Kidney epithelial cell (primary cell): ENCODE results near the gene ZNF219. TPM values are rescaled to one million over a fixed set of nuclear protein-coding genes. Genes with fewer than 3 reads are reported as not detected.

Experiments
- DNase-seq: peaks from one replicate; pipeline ENCODE4 v3.0.0-alpha.2; 2010; ENCODE audit warnings: low read depth
- H3K27me3 ChIP-seq: 2 replicates; pipeline ENCODE4 v1.6.0; 2011; ENCODE audit warnings: low read length; ENCODE audit not compliant: control insufficient read depth, insufficient read depth
- H3K36me3 ChIP-seq: 2 replicates; pipeline ENCODE4 v1.5.1; 2011; ENCODE audit warnings: low read length; ENCODE audit not compliant: control insufficient read depth, insufficient read depth
- H3K4me3 ChIP-seq: 2 replicates; pipeline ENCODE4 v1.5.1; 2011; ENCODE audit warnings: low read depth, mild to moderate bottlenecking, control low read depth, low read length
- CTCF ChIP-seq: IDR thresholded peaks from 2 replicates; pipeline ENCODE4 v1.5.1; 2011; ENCODE audit warnings: mild to moderate bottlenecking, moderate library complexity, low read length, control low read depth, inconsistent platforms; ENCODE audit not compliant: insufficient read depth, poor library complexity, severe bottlenecking
- total RNA-seq: library from RNA; depleted of rRNA; stranded (reverse); fragments of >200 nt; gene quantifications from 2 replicates; pipeline ENCODE4 v1.2.3, GENCODE V29; 2015

ZNF219 gene
- total RNA-seq, 1 donor from 2014 or later: 25.5 TPM

GRCh38 chr14:21089271-21089670, 9.2 kb downstream of the ZNF219 start:
- DNase-seq: no peak
- no peak for TF ChIP-seq CTCF
- Histone ChIP-seq H3K36me3 (no peaks in the 10 kb centered on the region), H3K27me3 (no peaks in the 10 kb centered on the region), H3K4me3 (no peak overlapping the region)

- no peak for TF ChIP-seq CTCF
- no peaks in the 10 kb centered on the region for H3K36me3 ChIP-seq
- no peak for DNase-seq
- no peaks in the 10 kb centered on the region for H3K27me3 ChIP-seq
- no peak overlapping the region for H3K4me3 ChIP-seq
Measured at GRCh38 chr14:21088687-21089086, 9.8 kb downstream of the ZNF219 start.

GRCh38 chr14:21087294-21088091, 11.0 kb downstream of the ZNF219 start:
- H3K36me3 ChIP-seq: peaks cover 1% of the 10 kb centered on the region
- H3K27me3 ChIP-seq: no peaks in the 10 kb centered on the region
- no peak for DNase-seq
- no peak for TF ChIP-seq CTCF
- no peak overlapping the region for H3K4me3 ChIP-seq

- no peaks in the 10 kb centered on the region for H3K27me3 ChIP-seq
- no peak for TF ChIP-seq CTCF
- peaks cover 1% of the 10 kb centered on the region for H3K36me3 ChIP-seq
- DNase-seq: no peak
- no peak overlapping the region for H3K4me3 ChIP-seq
Measured at GRCh38 chr14:21086908-21087293, 11.6 kb downstream of the ZNF219 start.

- Histone ChIP-seq H3K4me3 (no peak overlapping the region), H3K27me3 (no peaks in the 10 kb centered on the region), H3K36me3 (peaks cover 2% of the 10 kb centered on the region)
- no peak for TF ChIP-seq CTCF
- no peak for DNase-seq
Measured at GRCh38 chr14:21084998-21085853, 13.2 kb downstream of the ZNF219 start.
